Measurements from ENCODE around the gene SLC2A2.
A peak's percentile ranks its signal among the peaks of the same experiment; 100 is the strongest.

Gene SLC2A2

DNA sequence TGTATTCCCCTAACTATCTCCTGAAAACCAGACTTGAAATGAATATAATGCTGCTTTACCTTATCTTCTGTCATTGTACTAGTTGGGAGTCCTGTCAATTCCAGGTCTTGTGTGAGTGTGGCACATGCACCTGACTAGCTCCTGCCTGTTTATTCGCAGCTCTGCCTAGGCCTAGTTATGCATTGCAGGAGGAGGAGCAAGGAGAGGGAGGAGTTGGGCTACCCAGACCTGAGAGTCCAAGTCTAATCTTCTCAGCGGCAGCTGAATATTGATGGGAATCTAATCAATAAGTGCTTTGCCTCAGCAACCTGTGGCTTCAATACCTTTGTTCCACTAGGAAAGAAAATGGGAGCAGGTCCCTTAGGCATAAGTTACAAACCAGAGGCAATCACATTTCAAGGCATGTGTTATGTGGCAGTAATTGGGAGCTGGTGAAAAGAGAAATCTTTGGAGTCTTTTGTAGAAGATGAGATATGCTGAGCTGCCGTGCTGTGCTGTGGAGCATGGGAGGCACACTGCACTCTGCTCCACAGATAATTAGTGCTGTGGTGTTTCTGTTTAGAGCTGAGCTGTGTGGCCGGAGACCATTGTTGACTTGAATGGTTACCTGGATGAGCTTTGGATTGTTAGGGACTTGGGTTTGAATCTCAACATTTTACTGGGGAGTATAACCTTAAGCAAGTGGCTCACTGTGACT is at the start of gene SLC2A2:
Gene SLC2A2 (minus strand): TSS at position 124 of the 697 bp plus-strand sequence. CDS start 50 bp downstream, at position 74.
- DNase-seq = no peak

DNA sequence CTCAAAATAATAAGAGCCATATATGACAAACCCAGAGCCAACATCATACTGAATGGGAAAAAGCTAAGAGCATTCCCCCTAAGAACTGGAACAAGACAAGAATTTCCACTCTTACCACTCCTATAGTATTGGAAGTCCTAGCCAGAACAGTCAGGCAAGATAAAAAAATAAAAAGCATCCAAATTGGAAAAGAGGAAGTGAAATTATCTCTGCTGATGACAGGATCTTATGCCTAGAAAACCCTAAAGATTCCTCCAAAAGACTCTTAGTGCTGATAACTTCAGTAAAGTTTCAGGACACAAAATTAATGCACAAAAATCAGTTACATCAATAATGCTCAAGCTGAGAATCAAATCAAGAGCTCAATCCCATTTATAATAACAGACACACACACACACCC is 45.9 kb upstream of the SLC2A2 start:
- no peak for DNase-seq

DNA sequence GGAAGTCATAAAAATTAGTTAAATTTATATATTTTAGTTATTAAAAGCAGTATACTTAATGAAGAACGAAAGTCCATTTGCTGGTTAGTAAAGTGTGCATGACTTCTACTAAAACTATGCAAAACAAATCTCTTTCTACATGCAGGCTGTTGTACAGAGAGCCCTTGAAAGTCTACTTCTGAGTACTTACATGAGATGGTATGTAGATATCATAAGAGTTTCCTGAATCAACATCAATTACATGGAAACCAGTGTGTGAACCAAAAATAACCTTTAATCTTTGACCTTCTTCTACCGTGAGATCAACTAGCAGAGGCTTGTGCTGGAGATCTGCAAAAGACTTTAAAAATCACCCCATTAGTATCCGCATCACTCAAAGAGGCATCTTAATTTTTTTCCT is 42.1 kb upstream of the SLC2A2 start:
- DNase-seq = no peak

DNA sequence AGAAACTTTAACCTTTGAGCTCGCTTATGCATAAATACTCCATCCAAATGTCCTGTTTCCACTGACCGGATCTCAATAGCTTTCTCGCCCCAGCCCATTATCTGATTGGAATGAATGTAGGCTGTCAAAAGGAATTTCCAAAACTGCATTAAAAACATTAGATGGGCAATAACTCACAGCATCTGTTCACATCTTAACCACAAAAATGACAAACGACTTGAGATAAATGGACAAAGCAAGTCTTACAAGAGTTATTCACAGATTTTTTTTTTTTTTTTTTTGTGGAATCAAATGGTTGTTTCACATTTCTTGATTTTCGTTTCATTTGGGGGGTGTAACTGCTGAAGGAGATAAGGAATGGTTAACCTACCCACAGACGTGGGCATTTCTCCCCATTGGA is 39.7 kb upstream of the SLC2A2 start:
- DNase-seq = no peak

DNA sequence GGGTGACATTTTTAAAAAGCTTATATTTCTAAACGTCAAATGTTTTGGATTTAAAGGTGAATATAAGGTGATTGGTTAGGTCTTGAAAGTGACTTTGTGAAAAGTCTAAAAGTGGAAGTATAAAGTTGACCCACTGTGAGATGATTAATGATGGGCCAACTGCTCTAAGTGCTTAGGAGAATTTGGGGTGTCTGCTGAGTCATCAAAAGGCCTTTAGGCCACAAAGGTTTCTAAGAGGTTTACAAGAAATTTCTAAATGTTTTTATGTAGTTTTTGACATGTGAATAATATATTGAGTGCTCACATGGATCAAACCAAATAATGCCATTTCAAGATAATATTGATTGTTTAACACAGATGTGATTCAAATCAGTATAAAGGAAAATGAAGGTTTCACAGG is 39.2 kb upstream of the SLC2A2 start:
- DNase-seq = no peak

DNA sequence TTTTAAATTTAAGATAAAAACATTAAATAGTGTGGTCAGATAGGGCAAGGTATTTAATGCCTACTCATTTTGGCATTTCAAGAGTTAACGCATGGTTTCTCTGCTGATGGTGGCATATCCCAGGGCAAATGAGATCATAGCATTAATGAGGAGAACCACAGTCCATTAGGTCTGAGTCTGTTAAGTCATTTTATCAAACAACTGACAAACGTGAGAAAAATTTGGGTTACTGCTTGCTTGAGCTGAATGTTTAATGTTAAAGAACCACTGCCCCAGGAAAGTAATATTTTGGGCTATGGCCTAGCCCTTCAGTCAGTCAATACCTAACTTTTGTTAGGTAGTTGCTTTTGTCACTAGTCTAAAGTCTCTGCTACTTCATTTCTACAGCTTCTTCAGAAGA is 37.9 kb upstream of the SLC2A2 start:
- no peak for DNase-seq

DNA sequence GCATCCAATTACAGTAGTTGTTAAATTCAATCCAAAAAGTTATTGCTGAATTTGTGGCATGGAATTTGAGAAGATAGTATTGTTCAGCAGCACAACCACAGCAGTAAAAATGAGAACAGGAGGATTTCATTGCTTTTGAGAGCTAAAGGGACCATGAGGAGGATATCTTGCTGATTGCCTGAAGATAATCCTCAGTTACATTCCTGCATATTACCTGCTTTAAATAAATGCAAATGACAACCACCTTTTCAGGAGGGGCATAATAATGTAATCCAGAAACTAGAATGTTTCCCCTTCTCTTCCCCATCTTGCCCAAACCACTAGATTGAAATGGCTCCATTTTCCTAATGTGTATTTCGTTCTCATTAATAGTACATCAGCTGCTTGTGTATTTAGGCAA is 35.2 kb upstream of the SLC2A2 start:
- DNase-seq = no peak

DNA sequence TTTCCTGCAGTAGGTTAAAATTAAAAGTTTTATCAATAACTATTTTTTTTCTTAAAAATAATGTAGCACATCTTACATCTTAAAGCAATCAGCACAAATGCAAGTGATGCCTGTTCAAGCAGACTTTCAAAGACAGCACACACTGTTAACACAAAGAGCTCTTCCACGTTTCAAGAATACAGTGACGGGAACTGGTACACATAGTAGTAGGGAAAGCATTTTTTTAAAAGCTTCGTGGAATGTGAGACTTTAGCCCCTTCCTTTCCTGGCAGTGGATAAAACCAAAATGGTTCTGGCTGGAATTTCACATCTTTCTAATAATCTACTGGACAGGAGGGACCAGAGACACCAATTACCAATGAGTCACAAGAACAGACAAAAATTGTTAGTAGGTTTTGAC is 33.5 kb upstream of the SLC2A2 start:
- DNase-seq = no peak

DNA sequence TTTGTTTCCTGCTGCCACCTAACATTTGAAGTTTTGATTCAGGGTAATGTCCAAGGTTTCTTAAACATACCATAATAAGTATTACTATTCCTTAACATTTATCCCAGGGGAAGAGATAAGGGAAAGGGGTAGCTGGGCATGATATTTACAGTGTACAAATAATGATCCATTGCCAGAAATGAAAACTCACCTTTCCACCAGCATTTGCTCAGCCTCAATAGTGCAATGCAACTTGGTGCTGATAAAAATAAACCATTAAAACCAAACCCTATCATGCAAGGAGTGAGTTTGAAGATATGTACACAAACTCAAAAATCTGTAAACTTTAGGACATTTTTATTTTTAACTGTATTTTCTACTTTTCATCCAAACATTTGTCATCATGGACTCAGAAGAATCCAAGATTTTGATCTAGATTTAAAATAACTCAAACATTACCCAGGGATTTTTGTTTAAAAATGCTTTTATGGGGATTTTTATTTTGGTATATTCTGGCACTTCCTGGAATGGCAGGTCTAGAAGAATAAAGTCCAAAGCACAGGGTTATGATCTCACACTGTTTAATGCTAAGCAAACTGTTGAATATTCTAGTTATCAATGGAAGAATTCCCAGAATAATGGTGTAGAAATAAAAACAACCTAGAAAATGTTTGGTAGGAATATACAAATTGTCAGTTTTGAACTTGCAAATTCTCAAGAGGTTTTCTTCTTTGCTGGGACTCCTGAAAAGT is 32.5 kb upstream of the SLC2A2 start:
- DNase-seq = no peak

DNA sequence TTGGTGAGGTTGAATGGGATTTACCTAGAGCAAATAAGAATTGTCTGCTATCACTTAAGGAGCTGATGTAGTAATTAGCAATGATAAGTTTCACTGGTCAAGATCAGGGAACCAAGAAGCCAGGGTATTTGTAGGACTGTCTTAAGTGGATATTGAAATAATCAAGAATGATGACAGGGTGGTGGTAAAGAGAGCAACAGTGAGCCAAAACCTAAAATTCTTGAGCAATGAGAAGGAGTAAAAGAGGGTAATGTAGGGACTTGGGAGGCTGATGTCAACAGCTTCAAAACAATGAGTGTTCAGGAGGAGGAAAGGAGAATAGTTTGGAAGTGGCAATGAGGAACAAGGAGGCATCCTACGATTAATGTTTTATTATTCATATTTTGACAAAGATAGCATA is 31.5 kb upstream of the SLC2A2 start:
- DNase-seq = no peak

DNA sequence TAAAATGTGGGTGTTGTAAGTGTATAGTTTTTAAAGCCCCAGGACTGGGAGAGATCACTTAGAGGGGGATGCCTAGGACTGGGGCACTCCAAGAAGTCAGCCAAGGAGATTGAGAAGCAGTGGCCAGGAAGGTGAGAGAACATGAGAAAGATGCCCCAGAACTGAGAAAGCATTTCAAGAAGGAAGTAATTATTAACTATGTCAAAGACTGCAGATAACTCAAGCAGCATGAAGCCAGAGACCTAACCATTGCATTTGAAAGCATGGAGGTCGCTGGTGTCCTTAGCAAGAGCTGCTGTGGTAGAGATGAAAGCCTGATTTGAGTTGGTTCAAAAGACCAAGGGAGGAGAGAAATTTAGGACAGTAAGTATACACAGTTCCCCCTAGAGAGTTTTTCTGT is 30.6 kb upstream of the SLC2A2 start:
- no peak for DNase-seq

DNA sequence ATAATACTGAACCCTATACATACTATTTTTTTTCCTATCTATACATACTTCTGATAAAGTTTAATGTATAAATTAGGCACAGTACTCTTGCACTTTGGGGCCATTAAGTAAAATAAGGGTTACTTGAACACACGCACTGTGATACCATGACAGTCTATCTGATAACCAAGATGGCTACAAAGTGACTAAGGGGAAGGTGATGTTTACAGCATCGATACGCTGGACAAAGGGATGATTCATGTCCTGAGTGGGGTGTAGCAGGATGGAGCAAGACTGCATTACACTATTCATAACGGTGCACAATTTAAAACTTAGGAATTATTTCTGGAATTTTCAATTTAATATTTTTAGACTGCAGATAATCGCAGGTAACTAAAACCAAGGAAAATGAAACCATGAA is 30.0 kb upstream of the SLC2A2 start:
- DNase-seq = no peak

DNA sequence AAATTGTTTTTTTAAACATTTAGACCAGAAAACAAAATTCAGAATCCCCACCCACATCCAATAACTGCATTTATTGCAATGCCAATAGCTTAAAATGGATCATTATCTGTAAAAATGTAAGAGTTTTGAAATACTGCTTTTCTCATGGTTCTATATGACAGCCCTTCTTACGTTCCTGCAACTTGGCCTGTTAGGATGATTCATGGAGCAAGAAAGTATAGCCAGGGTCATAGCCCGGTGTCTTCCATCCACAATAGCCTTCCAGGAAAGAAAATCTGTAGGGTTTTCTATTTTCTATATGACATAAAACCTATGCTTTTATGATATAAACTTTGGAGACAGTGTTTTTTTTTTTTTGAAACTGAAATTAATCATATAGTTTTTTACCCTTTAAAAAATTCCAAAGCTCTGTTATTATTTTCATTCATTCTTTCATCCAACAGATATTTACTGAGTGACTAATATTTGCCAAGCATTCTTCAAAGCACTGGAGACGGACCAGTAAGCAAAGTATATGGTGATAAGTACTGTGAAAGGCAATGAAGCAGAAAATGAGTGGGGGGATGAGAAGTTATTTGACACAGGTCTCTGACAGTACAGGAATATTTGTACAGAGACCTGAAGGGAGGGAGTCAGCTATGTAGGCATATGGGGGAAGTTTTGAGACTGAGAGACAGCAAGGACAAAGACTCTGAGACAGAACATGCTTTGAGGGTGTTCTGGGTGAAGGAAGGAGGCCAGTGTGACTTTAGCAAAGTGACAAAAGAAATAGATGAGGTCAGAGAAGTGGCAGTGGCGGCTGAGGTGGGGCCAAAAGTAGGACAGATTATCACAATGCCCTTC is 29.0 kb upstream of the SLC2A2 start:
- DNase-seq = no peak

DNA sequence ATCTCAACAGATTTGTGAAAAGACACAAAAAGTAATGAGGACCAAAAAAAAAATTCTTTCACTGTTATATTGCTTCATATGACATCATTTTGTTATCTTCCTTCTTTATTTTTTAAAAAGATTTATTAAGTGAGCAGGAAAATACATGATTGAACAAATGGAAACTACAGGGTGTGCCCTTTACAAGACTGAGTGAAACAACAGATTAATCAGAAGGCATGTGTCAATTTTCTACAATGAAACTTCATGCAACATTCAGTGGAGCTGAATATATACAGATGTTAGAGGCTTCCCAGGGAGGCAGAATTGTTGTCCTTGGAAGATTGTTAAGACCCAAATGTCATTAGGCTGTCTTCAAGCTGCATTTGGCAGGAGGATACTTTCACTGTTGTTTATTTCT is 28.4 kb upstream of the SLC2A2 start:
- no peak for DNase-seq

DNA sequence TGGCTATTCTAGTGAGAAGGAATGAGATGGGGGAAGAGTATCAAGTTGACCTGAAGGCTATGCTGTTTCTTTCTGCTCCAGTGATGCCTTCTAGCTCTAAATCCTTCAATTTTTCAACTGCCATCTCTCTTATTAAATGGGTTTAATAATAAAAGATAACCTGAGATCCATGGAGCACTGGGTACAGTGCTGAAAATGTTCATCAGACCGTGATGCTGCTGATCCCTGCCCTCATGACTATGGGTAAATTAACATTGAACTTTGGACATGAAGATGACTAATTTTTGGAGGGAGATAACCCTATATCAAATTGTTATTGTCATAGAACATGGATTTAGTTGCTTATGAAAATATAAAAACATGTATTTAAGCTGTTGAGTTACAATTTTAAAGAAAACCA is 27.7 kb upstream of the SLC2A2 start:
- no peak for DNase-seq

DNA sequence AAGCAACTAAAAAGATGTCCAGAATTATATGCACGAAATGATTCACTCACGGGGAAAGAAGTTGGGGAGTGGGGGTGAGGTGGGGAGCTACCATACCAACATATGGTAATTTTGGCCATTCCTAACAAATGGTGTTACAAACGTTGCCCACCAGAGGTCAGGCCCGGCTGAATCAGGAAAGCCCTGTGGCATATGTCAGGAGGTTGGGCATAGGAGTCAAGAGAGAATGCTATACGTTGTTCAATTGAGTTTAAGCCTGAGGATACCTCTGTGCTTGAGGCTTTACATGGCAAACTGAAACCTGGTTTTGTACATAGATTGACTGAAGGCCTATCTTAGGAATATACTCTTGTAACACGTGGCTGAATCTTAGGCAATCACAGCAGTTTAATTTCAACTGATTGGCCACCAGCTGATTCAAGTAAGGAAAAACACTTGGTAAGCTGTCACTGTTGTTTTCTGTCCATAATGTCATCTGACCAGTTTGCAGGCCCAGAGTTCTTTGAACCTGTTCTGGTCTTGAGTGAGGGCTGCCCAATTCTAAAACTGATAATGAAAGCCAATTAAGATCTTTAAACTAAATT is 23.4 kb upstream of the SLC2A2 start:
- DNase-seq = peak; percentile 35 to 63

DNA sequence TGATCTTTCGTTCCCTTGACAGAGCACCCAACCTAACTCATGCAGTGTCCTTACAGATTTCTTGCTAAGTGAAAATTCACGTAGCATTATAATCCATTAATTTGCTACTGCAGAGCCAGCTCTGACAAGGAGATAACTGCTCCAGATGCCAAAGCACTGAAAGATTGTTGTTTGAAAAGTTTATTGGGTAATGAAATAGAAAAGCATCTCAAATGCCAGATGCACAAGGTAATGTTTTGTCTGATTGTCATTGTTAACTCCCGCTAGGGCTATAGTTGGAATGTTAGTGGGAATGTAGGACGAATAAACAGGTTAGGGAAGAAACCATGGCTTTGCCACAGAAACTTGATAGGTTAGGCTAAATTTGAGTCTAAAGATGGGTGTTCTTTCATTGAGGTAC is 20.2 kb upstream of the SLC2A2 start:
- DNase-seq = no peak

DNA sequence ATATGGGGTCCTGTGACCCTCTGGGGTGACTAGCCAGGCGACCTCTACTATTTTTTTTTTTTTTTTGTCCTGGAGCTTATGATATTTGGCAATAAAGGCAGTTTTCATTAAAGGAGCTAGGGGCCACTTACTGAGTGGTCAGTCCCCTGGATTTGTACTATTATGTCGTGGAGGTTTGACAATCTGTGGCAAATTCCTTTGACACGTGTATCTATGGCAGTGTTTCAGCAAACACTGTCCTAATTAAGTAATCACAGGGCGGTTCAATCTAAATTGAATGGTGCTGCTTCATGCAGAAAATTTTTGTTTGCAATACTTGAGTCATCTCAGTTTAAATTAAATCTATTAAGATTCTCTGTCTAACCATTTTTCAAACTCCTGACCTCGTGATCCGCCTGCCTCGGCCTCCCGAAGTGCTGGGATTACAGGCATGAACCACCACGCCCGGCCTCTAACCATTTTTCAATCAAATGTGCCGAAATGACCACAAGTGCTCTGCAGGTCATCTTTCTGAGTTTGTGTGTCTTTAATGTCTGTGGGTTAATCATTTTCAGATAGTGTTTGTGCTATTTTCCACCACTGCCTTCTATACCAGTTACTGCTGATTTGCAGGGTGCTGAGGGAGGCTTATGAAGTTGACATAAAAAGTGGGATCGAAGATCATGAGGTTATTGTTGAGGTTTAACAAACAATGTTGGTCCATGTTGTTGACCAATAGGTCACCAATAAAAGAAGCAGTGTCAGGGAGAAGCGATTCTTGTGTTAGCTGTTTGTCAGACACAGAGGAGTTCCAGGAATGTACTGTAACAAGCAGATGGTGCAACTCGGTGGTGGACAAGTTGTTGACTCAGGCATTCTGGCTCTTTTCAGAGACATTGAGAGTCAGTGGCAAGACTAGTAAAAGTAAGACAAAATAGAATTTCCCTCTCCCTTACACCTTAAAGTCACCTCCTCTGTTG is 18.6 kb upstream of the SLC2A2 start:
- DNase-seq = no peak

DNA sequence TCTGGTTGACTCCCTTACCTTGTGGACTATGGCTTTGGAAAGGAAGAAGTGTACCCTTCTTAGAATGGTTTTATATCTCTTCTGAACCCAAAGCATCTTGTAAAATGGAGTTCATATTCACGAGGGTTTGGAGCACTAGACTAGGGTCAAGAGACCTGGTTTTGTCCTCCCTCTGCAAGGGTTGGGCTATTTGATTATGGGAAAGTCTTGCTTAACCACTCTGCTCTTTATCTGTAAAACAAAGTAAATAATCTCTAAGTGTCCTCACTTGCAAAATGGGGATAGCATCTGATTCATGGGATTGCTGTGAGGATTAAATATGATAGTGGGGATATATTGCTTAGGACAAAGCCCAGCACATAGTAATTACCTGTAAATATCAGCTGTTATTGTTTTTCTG is 17.9 kb upstream of the SLC2A2 start:
- DNase-seq = no peak

DNA sequence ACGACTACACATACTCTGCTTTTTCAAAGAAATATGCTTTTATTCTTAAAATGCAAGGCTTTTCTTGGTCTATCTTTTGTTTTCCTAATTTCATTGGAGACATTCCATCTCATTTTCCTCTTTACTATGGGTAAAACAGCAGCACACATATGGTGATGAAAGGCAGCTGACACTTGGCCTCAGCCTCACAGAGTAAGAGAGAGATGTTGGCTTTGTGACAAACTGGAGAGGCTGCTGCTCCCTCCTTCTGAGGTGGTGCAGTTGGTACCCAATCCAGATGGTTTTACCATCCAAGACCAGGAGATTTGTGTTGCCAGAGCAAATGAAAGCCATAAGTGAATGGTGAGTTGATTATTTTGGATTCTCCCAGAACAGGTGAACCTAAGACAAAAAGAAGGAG is 13.2 kb upstream of the SLC2A2 start:
- DNase-seq = no peak

DNA sequence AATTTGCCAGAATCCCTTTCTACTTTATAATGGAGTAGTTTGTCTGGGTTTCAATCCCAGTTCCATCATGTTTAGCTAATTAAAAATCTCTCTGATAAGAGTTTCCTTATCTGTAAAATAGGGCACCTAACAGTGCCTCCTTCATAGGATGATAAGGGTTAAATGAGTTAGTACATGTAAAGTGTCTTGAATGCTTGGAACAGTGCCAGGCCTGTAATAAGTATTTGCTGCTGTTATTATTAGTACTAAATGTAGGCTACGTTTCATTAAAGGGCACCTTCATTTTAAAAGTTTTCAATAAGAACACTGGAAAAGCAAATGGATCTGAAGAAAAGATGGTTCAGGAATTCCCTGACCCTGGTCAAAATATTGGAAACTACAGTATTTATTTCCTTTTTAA is 11.8 kb upstream of the SLC2A2 start:
- no peak for DNase-seq

DNA sequence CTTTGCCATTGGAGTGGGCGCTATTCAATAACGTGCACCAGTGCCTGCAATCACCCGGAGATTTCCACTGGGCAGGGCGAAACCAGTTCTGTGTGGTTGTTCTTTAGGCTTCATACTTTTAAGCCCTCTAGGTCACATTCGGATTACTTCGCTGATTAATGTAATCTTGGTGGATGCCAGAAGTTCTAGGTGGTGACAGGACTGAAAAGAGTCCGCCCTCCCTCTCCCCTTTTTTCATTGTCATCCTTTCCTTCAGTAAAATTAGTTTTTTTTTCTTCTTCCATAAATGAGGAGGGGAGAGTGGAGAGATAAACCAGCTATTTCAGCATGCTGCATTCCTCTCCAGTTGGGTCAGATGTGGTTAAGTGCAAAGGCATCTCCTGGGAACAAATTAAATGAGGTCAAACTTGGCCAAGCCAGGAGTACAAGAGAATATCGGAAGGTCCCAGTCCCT is 2.3 kb upstream of the SLC2A2 start:
- no peak for DNase-seq
